K562 (cell line): Measurements from ENCODE around the gene IDS. TPM values are rescaled to one million over a fixed set of nuclear protein-coding genes. Genes with fewer than 3 reads are reported as not detected.

Experiments used
- ATAC-seq: fragments of 200-7000 bp; cut with Tn5 transposase; 3 replicates; pipeline ENCODE4 v1.9.1; 2020; ENCODE audit warnings: moderate library complexity
- BruUV-seq: library from RNA; stranded (reverse); fragments of 400-500 nt; replicated peaks from 2 replicates; lab custom pipeline; 2021; lab: Mats Ljungman, UMichigan
- CTCF ChIA-PET: fragments of 300-600 bp; formaldehyde crosslinking; extraction: SDS; loops from one replicate; lab custom pipeline; 2021; ENCODE audit warnings: low intra/inter-chr PET ratio; lab: Yijun Ruan, JAX
- POLR2A ChIA-PET: fragments of 300-600, 350-650 bp; sonication (Branson Sonifier 250); formaldehyde crosslinking; extraction: SDS; loops from one replicate; lab custom pipeline; 2021; ENCODE audit warnings: antibody characterized with exemption, inconsistent platforms; lab: Yijun Ruan, JAX
- DNase-seq, 4 experiments: peaks; one replicate each; pipeline versions ENCODE4 v3.0.0 to v3.0.0-alpha.2; 2011 to 2018; ENCODE audit warnings: low spot score in 3 of 4, mixed read lengths in 3 of 4; ENCODE audit errors: extremely low read depth in 1 of 4
- FAIRE-seq: peaks from 2 replicates; lab custom pipeline; 2011; peaks lifted over from hg19 to GRCh38; lab: Jason Lieb, UNC
- H2AFZ ChIP-seq: 2 replicates; pipeline ENCODE4 v1.6.0; 2011; ENCODE audit warnings: low read depth, low read length, control low read depth, inconsistent platforms
- H3K27ac ChIP-seq: fragments of 200-600 bp; 3 replicates; pipeline ENCODE4 v1.8.0; 2011; ENCODE audit warnings: low read depth, mild to moderate bottlenecking, control low read depth, inconsistent platforms, low read length, moderate library complexity, mixed read lengths; ENCODE audit errors: extremely low read depth
- H3K27me3 ChIP-seq, 2 experiments: fragments of 300-600 bp in 1 of 2; 2 replicates in 1 of 2; 3 replicates in 1 of 2; pipeline versions ENCODE4 v1.6.0 to v1.8.0; 2011; ENCODE audit warnings: inconsistent platforms in 2 of 2, low read length in 2 of 2, mild to moderate bottlenecking in 1 of 2, mixed read lengths in 1 of 2, moderate library complexity in 1 of 2; ENCODE audit not compliant: control insufficient read depth in 2 of 2, insufficient read depth in 2 of 2
- H3K36me3 ChIP-seq: fragments of 300-600 bp; 3 replicates; pipeline ENCODE4 v1.8.0; 2011; ENCODE audit warnings: mild to moderate bottlenecking, low read length, inconsistent platforms; ENCODE audit not compliant: control insufficient read depth, insufficient read depth
- H3K4me1 ChIP-seq, 2 experiments: fragments of 200-600 bp in 1 of 2; replicated peaks in 1 of 2; 2 replicates in 1 of 2; 3 replicates in 1 of 2; pipeline versions ENCODE4 v1.5.1 to v1.8.0; 2011; ENCODE audit warnings: inconsistent platforms in 2 of 2, low read length in 2 of 2, mild to moderate bottlenecking in 1 of 2, mixed read lengths in 1 of 2, moderate library complexity in 1 of 2; ENCODE audit not compliant: control insufficient read depth in 2 of 2, insufficient read depth in 2 of 2
- H3K4me2 ChIP-seq: 2 replicates; pipeline ENCODE4 v1.6.1; 2011; ENCODE audit warnings: low read length, control low read depth, inconsistent platforms, mixed read lengths; ENCODE audit not compliant: insufficient read depth
- H3K4me3 ChIP-seq: fragments of 200-600 bp; sonication (generic), shearing (Covaris generic); 2 replicates; pipeline ENCODE4 v1.5.1; 2016; ENCODE audit warnings: control low read depth, inconsistent platforms
- H3K79me2 ChIP-seq: fragments of 200-600 bp; 3 replicates; pipeline ENCODE4 v1.8.0; 2011; ENCODE audit warnings: low read length, inconsistent platforms; ENCODE audit not compliant: control insufficient read depth, insufficient read depth
- H3K9ac ChIP-seq, 2 experiments: 2 replicates each; pipeline versions ENCODE4 v1.6.0 to v1.6.1; 2011; ENCODE audit warnings: low read depth in 2 of 2, low read length in 2 of 2, control low read depth in 1 of 2, inconsistent platforms in 1 of 2, mild to moderate bottlenecking in 1 of 2, mixed read lengths in 1 of 2; ENCODE audit not compliant: insufficient read depth in 1 of 2
- H3K9me1 ChIP-seq: one replicate; pipeline ENCODE4 v1.6.0; 2011; ENCODE audit warnings: inconsistent platforms, mild to moderate bottlenecking, low read length, moderate library complexity; ENCODE audit not compliant: control insufficient read depth, insufficient read depth
- H3K9me3 ChIP-seq: replicated peaks from 2 replicates; pipeline ENCODE4 v1.5.1; 2011; ENCODE audit warnings: low read depth, low read length, inconsistent platforms; ENCODE audit not compliant: control insufficient read depth, insufficient read depth
- H4K20me1 ChIP-seq: replicated peaks from 2 replicates; pipeline ENCODE4 v1.6.1; 2011; ENCODE audit warnings: low read length, inconsistent platforms, mixed read lengths; ENCODE audit not compliant: control insufficient read depth, insufficient read depth
- ARNT ChIP-seq, 2 experiments: fragments of 450-650 bp; IDR thresholded peaks; 2 replicates each; pipeline ENCODE4 v1.6.1; 2016; ENCODE audit warnings: mild to moderate bottlenecking in 1 of 2
- CBFA2T2 ChIP-seq: fragments of 450-650 bp; conservative IDR thresholded peaks from 2 replicates; pipeline ENCODE4 v1.6.1; 2017; ENCODE audit warnings: mild to moderate bottlenecking
- COPS2 ChIP-seq: fragments of 450-650 bp; conservative IDR thresholded peaks from 2 replicates; pipeline ENCODE4 v1.6.1; 2016; ENCODE audit warnings: mild to moderate bottlenecking, moderate library complexity
- CREM ChIP-seq: IDR thresholded peaks from 2 replicates; pipeline ENCODE4 v1.6.1; 2014; ENCODE audit warnings: antibody characterized with exemption, low read depth
- DMBX1 ChIP-seq: fragments of 250-450 bp; sonication (Bioruptor Pico); IDR thresholded peaks from 2 replicates; pipeline ENCODE4 v1.8.0; 2022; ENCODE audit warnings: inconsistent platforms, mild to moderate bottlenecking, moderate library complexity, borderline replicate concordance
- ESRRA ChIP-seq: fragments of 450-650 bp; IDR thresholded peaks from 2 replicates; pipeline ENCODE4 v1.6.1; 2014; ENCODE audit warnings: low read depth, mild to moderate bottlenecking, moderate library complexity, borderline replicate concordance
- JUNB ChIP-seq: fragments of 450-650 bp; formaldehyde crosslinking; conservative IDR thresholded peaks from 2 replicates; pipeline ENCODE4 v1.4.0; 2020; ENCODE audit warnings: mild to moderate bottlenecking
- MBD2 ChIP-seq: sonication (generic); IDR thresholded peaks from 2 replicates; pipeline ENCODE4 v1.6.1; 2016; ENCODE audit warnings: low read depth, borderline replicate concordance
- MNT ChIP-seq, 2 experiments: fragments of 450-650 bp; conservative IDR thresholded peaks; 2 replicates each; pipeline ENCODE4 v1.6.1; 2017; ENCODE audit warnings: mild to moderate bottlenecking in 2 of 2, moderate library complexity in 2 of 2
- MYC ChIP-seq, 2 experiments: fragments of 250-450 bp in 1 of 2; sonication (Bioruptor Pico) in 1 of 2; IDR thresholded peaks; 2 replicates each; pipeline versions ENCODE4 v1.5.1 to v1.6.1; 2012 to 2021; ENCODE audit warnings: low read depth in 2 of 2, borderline replicate concordance in 1 of 2, improper control_type of control experiment in 1 of 2, low read length in 1 of 2, mild to moderate bottlenecking in 1 of 2, moderate library complexity in 1 of 2
- PRDM10 ChIP-seq: fragments of 450-650 bp; IDR thresholded peaks from 2 replicates; pipeline ENCODE4 v1.6.1; 2018; ENCODE audit not compliant: partially characterized antibody
- ZKSCAN3 ChIP-seq: fragments of 250-450 bp; sonication (Bioruptor Pico); IDR thresholded peaks from 2 replicates; pipeline ENCODE4 v1.4.0; 2020
- WGBS: fragments of 100-300 bp; shearing (Covaris generic); methylation state at CpG from one replicate; pipeline ENCODE4 v1.1.6; 2016; ENCODE audit warnings: low coverage, mixed read lengths; ENCODE audit not compliant: insufficient coverage; ENCODE audit errors: missing lambda C conversion rate; 5-methylcytosine and 5-hydroxymethylcytosine counted together
- in situ Hi-C: fragments of 300-500 bp; cut with MboI; formaldehyde crosslinking; loops from 4 replicates; pipeline ENCODE4 v1.15.0; 2018; ENCODE audit warnings: inconsistent platforms, mixed read lengths
- intact Hi-C: fragments of 100-400 bp; cut with micrococcal nuclease; formaldehyde crosslinking; loops from 2 replicates; pipeline ENCODE4 v1.14.2; 2022
- polyA plus RNA-seq, 8 experiments: library from polyadenylated mRNA; depleted of rRNA in 4 of 8; stranded (reverse) in 5 of 8; unstranded in 3 of 8; fragments of >200 nt; fragmentation: Nextera tagmentation in 2 of 8; fragmentation: Illumina TruSeq in 1 of 8; extraction: Ambion mirVana in 2 of 8; extraction: Trizol in 1 of 8; gene quantifications; 2 replicates each; pipeline versions ENCODE4 v1.2.1 to v1.2.3, GENCODE V29; 2011 to 2014; ENCODE audit warnings: inconsistent platforms in 1 of 8, missing spikeins in 1 of 8
- total RNA-seq, 7 experiments: library from RNA; depleted of rRNA in 6 of 7; stranded (reverse); fragments of >200 nt in 6 of 7; fragmentation: Illumina TruSeq in 2 of 7; extraction: Trizol in 2 of 7; gene quantifications; 2 replicates each; pipeline versions ENCODE4 v1.2.1 to v1.2.3, GENCODE V29; 2011 to 2021; ENCODE audit warnings: low replicate concordance in 1 of 7
- TF ChIP-seq, protein P1 (sequence below): fragments of 450-650 bp; IDR thresholded peaks from 2 replicates; pipeline ENCODE4 v1.7.0; 2016; ENCODE audit warnings: borderline replicate concordance

The IDS gene
- total and polyA plus RNA-seq, 9 of the 15 experiments (the other 6 are each of a cell fraction or from before 2014, with no cell fraction given), result 2.0 to 18.6 (median 8.6) TPM

DNA sequence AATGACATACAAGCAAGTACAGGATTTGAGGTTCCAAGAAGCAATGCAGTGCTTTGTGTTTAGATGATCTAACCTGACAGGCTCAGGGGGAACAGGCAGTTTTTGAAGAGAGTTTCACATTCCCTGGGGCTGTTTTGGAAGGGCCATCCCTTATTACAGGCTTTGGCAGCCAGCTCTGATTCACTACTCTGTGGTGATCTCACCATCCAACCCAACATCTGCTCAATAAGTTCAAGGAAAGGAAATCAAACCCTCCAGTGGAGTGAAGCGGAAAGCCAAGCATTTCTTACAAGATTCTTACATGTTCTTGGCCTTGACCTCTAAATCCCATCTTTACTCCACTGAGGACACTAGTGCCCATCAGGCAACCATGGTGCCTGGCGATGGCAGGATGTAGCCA lies 7.5 kb downstream of the IDS start:
- no peaks in the 10 kb centered on the region; the same call in 1 of the 2 replicates for H4K20me1 ChIP-seq
- BruUV-seq, result no TSS peak
- no peaks in the 10 kb centered on the region for H3K27me3 ChIP-seq
- no peaks in the 10 kb centered on the region for H3K79me2 ChIP-seq
- peaks cover 11% of the 10 kb centered on the region; the same call in 2 of the 3 replicates for H3K36me3 ChIP-seq
- H3K4me3 ChIP-seq, result no peak overlapping the region
- no peak overlapping the region for H3K9ac ChIP-seq
- no peak overlapping the region for H3K4me2 ChIP-seq
- no peak overlapping the region for H2AFZ ChIP-seq
- ATAC-seq (no peak), DNase-seq (no peak), FAIRE-seq (no peak)
- 31% methylated on average over 2 of the region's 2 CpGs for WGBS
- CTCF ChIA-PET, result no interaction called here
- no peaks in the 10 kb centered on the region for H3K9me1 ChIP-seq
- H3K4me1 ChIP-seq, result no peaks in the 10 kb centered on the region
- in situ Hi-C loops, result no loop called here
- intact Hi-C loops, result no loop called here
- H3K27ac ChIP-seq, result no peak overlapping the region
- POLR2A ChIA-PET, result no interaction called here
- H3K9me3 ChIP-seq, result no peaks in the 10 kb centered on the region
- TF ChIP-seq JUNB (CRISPR knock-in tag) (no peak), MNT (conservative IDR thresholded peaks at IDR 0.05) (no peak), DMBX1 (CRISPR knock-in tag) (no peak), CBFA2T2 (no peak), ARNT (IDR thresholded peaks at IDR 0.05) (no peak), PRDM10 (no peak), ESRRA (no peak), MBD2 (no peak), COPS2 (no peak), ZKSCAN3 (CRISPR knock-in tag) (no peak), MYC (IDR thresholded peaks at IDR 0.05; ENCODE audit: low read depth, low read length) (no peak), MYC (CRISPR knock-in tag; IDR thresholded peaks at IDR 0.05; ENCODE audit: borderline replicate concordance, low read depth) (no peak), CREM (no peak)
- TF ChIP-seq, protein P1, sequence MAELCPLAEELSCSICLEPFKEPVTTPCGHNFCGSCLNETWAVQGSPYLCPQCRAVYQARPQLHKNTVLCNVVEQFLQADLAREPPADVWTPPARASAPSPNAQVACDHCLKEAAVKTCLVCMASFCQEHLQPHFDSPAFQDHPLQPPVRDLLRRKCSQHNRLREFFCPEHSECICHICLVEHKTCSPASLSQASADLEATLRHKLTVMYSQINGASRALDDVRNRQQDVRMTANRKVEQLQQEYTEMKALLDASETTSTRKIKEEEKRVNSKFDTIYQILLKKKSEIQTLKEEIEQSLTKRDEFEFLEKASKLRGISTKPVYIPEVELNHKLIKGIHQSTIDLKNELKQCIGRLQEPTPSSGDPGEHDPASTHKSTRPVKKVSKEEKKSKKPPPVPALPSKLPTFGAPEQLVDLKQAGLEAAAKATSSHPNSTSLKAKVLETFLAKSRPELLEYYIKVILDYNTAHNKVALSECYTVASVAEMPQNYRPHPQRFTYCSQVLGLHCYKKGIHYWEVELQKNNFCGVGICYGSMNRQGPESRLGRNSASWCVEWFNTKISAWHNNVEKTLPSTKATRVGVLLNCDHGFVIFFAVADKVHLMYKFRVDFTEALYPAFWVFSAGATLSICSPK, result no peak
